Measurements from ENCODE around the gene ADAMTS2.

ADAMTS2 gene

GRCh38 chr5:179263391-179264052 is 81.7 kb downstream of the ADAMTS2 start:
- no peak for DNase-seq

- no peak for DNase-seq
Observed at GRCh38 chr5:179262126-179262920, 82.9 kb downstream of the ADAMTS2 start.

GRCh38 chr5:179261301-179262125 is 83.7 kb downstream of the ADAMTS2 start:
- DNase-seq = no peak

- no peak for DNase-seq
Observed at GRCh38 chr5:179260324-179261070, 84.8 kb downstream of the ADAMTS2 start.

- no peak for DNase-seq
Observed at GRCh38 chr5:179259731-179260323, 85.4 kb downstream of the ADAMTS2 start.

GRCh38 chr5:179258922-179259730 is 86.1 kb downstream of the ADAMTS2 start:
- no peak for DNase-seq

- no peak for DNase-seq
Observed at GRCh38 chr5:179258001-179258921, 87.0 kb downstream of the ADAMTS2 start.

- no peak for DNase-seq
Observed at GRCh38 chr5:179257176-179257682, 88.0 kb downstream of the ADAMTS2 start.

GRCh38 chr5:179256328-179257175 is 88.7 kb downstream of the ADAMTS2 start:
- no peak for DNase-seq

- DNase-seq = no peak
Observed at GRCh38 chr5:179255527-179256327, 89.5 kb downstream of the ADAMTS2 start.

GRCh38 chr5:179254638-179255271 is 90.5 kb downstream of the ADAMTS2 start:
- DNase-seq = no peak

GRCh38 chr5:179253730-179254129 is 91.5 kb downstream of the ADAMTS2 start:
- DNase-seq = no peak

- no peak for DNase-seq
Observed at GRCh38 chr5:179251276-179251969, 93.8 kb downstream of the ADAMTS2 start.

GRCh38 chr5:179250561-179251225 is 94.6 kb downstream of the ADAMTS2 start:
- DNase-seq = no peak

GRCh38 chr5:179246227-179246626 is 99.0 kb downstream of the ADAMTS2 start:
- DNase-seq = no peak

GRCh38 chr5:179245031-179245430 is 100.2 kb downstream of the ADAMTS2 start:
- no peak for DNase-seq

GRCh38 chr5:179244044-179244443 is 101.2 kb downstream of the ADAMTS2 start:
- no peak for DNase-seq

All from KG1 (cell line).